GM19238 (cell line): ENCODE measurements around the gene LRRC51.
A peak's percentile ranks its signal among the peaks of the same experiment; 100 is the strongest.
"Not testable (repeated sequence)": the region's sequence is repeated elsewhere in the genome, so short reads cannot be mapped to it uniquely, and the experiment has no call there.

Experiments
- DNase-seq: peaks from one replicate; pipeline ENCODE4 v3.0.0; 2011; ENCODE audit warnings: low spot score; ENCODE audit not compliant: insufficient read length

LRRC51 gene

GRCh38 chr11:72103754-72104167 is 23.1 kb downstream of the LRRC51 start:
- DNase-seq: no peak

GRCh38 chr11:72105888-72106287 is 25.2 kb downstream of the LRRC51 start, which contains the start of gene TOMT:
TSS of gene TOMT (plus strand) at chr11:72105924. CDS start at chr11:72105952, 28 bp downstream.
- DNase-seq: no peak

GRCh38 chr11:72111300-72112142 is 30.9 kb downstream of the LRRC51 start:
- no peak for DNase-seq

GRCh38 chr11:72112143-72112977 is 31.7 kb downstream of the LRRC51 start, which contains the start of gene ANAPC15:
TSS of gene ANAPC15 (minus strand) at chr11:72112695. CDS start at chr11:72111276, 1,419 bp downstream.
- DNase-seq: peak; percentile 83

- DNase-seq: no peak
Observed at GRCh38 chr11:72112978-72113808, 32.5 kb downstream of the LRRC51 start.

GRCh38 chr11:72114570-72114969 is 33.9 kb downstream of the LRRC51 start:
- no peak for DNase-seq

GRCh38 chr11:72116019-72116755 is 35.5 kb downstream of the LRRC51 start:
- DNase-seq: no peak

GRCh38 chr11:72119198-72119597 is 38.5 kb downstream of the LRRC51 start:
- no peak for DNase-seq

GRCh38 chr11:72120930-72121329 is 40.3 kb downstream of the LRRC51 start:
- no peak for DNase-seq

GRCh38 chr11:72122607-72123006 is 42.0 kb downstream of the LRRC51 start:
- no peak for DNase-seq

GRCh38 chr11:72123117-72123653 is 42.5 kb downstream of the LRRC51 start:
- no peak for DNase-seq

GRCh38 chr11:72124046-72124445 is 43.4 kb downstream of the LRRC51 start:
- no peak for DNase-seq

GRCh38 chr11:72125956-72126355 is 45.3 kb downstream of the LRRC51 start:
- no peak for DNase-seq

- no peak for DNase-seq
Observed at GRCh38 chr11:72127923-72128322, 47.3 kb downstream of the LRRC51 start.

- no peak for DNase-seq
Observed at GRCh38 chr11:72129381-72129780, 48.7 kb downstream of the LRRC51 start.

GRCh38 chr11:72132646-72133045 is 52.0 kb downstream of the LRRC51 start:
- no peak for DNase-seq

- DNase-seq: not testable (repeated sequence)
Observed at GRCh38 chr11:72135473-72135872, 54.8 kb downstream of the LRRC51 start, which contains the start of gene FOLR3. TSS of gene FOLR3 (plus strand) at chr11:72135725. CDS start at chr11:72135953, 228 bp downstream.

- no peak for DNase-seq
Observed at GRCh38 chr11:72135891-72136683, 55.4 kb downstream of the LRRC51 start.

- DNase-seq: no peak
Observed at GRCh38 chr11:72136684-72137262, 56.1 kb downstream of the LRRC51 start.
